Lower leg skin (tissue), 4 donors: ENCODE measurements around the gene CTNND2. TPM values are rescaled to one million over a fixed set of nuclear protein-coding genes. Genes with fewer than 3 reads are reported as not detected.

Experiments used
- DNase-seq, 2 donors: peaks; one replicate each; pipeline ENCODE4 v3.0.0-alpha.2; 2019; ENCODE audit warnings: low spot score in 2 of 2
- H3K4me3 ChIP-seq: fragments of 200-600 bp; sonication (generic); 2 replicates; pipeline ENCODE4 v1.5.1; 2017; ENCODE audit warnings: mild to moderate bottlenecking, low read depth; ENCODE audit not compliant: poor library complexity, severe bottlenecking
- CTCF ChIP-seq, 3 donors: fragments of 450-650 bp; IDR thresholded peaks; one replicate each; pipeline ENCODE4 v1.5.1; 2016; ENCODE audit warnings: antibody characterized with exemption in 3 of 3, mild to moderate bottlenecking in 3 of 3, moderate library complexity in 2 of 3
- POLR2A ChIP-seq, 2 donors: fragments of 450-650 bp; IDR thresholded peaks; one replicate each; pipeline ENCODE4 v1.6.1; 2016 to 2017; ENCODE audit warnings: antibody characterized with exemption in 2 of 2, mild to moderate bottlenecking in 1 of 2, moderate library complexity in 1 of 2
- whole genome bisulfite sequencing, 2 donors: methylation state at CpG; one replicate each; pipeline ENCODE4 v1.1.5; 2018; 5-methylcytosine and 5-hydroxymethylcytosine counted together
- intact Hi-C: fragments of 100-400 bp; cut with DNase I; formaldehyde crosslinking; loops from one replicate; pipeline ENCODE4 v1.15.0; 2023; ENCODE audit warnings: low total_unique reads
- total RNA-seq, 4 donors: library from RNA; depleted of rRNA; stranded (reverse); fragments of >200 nt; gene quantifications; one replicate each; pipeline ENCODE4 v1.1.0, GENCODE V29; 2016

CTNND2 gene
- total RNA-seq, 4 donors from 2014 or later = 0.21 to 2.9 (median 0.55) TPM

GRCh38 chr5:11037941-11038340 is 866.3 kb downstream of the CTNND2 start:
- 95 to 100% methylated on average over 2 of the region's 2 CpGs for WGBS, 2 donors
- TF ChIP-seq POLR2A (IDR thresholded peaks at IDR 0.05) (no peak), CTCF (IDR thresholded peaks at IDR 0.05) (no peak)
- no peak overlapping the region for H3K4me3 ChIP-seq
- DNase-seq = no peak
- intact Hi-C loops = no loop called here

- no peak for TF ChIP-seq CTCF (IDR thresholded peaks at IDR 0.05)
- TF ChIP-seq POLR2A (IDR thresholded peaks at IDR 0.05) = no peak
- H3K4me3 ChIP-seq = no peak overlapping the region
- intact Hi-C loops = no loop called here
- no peak for DNase-seq
- 82 to 83% methylated on average over 6 of the region's 6 CpGs for WGBS, 2 donors
Observed at GRCh38 chr5:11037080-11037479, 867.2 kb downstream of the CTNND2 start.

- H3K4me3 ChIP-seq = no peak overlapping the region
- TF ChIP-seq POLR2A (IDR thresholded peaks at IDR 0.05) (no peak), CTCF (IDR thresholded peaks at IDR 0.05) (no peak)
- DNase-seq = no peak
- intact Hi-C loops = no loop called here
Observed at GRCh38 chr5:11030671-11031070, 873.6 kb downstream of the CTNND2 start.

- intact Hi-C loops = no loop called here
- DNase-seq = no peak
- TF ChIP-seq POLR2A (IDR thresholded peaks at IDR 0.05) (no peak), CTCF (IDR thresholded peaks at IDR 0.05) (no peak)
- 88 to 91% methylated on average over 5 of the region's 5 CpGs for WGBS, 2 donors
- no peak overlapping the region for H3K4me3 ChIP-seq
Observed at GRCh38 chr5:11027660-11028059, 876.6 kb downstream of the CTNND2 start.

- no peak overlapping the region for H3K4me3 ChIP-seq
- 92 to 97% methylated on average over 2 of the region's 2 CpGs for WGBS, 2 donors
- intact Hi-C loops = no loop called here
- TF ChIP-seq CTCF (IDR thresholded peaks at IDR 0.05) = no peak
- no peak for TF ChIP-seq POLR2A (IDR thresholded peaks at IDR 0.05)
- DNase-seq = no peak
Observed at GRCh38 chr5:11026543-11026942, 877.7 kb downstream of the CTNND2 start.

GRCh38 chr5:11023945-11024344 is 880.3 kb downstream of the CTNND2 start:
- TF ChIP-seq POLR2A (IDR thresholded peaks at IDR 0.05) = no peak
- TF ChIP-seq CTCF (IDR thresholded peaks at IDR 0.05) = no peak
- DNase-seq = no peak
- no peak overlapping the region for H3K4me3 ChIP-seq
- intact Hi-C loops = no loop called here
- 37 to 76% methylated on average over 1 of the region's 1 CpG for WGBS, 2 donors
